Gastroesophageal sphincter (tissue), 4 donors: ENCODE results near the gene TPT1. TPM values are rescaled to one million over a fixed set of nuclear protein-coding genes. Genes with fewer than 3 reads are reported as not detected.

ENCODE experiments used
- ATAC-seq: fragments of 150-250 bp; one replicate; pipeline ENCODE4 v1.9.1; 2016; ENCODE audit warnings: mild to moderate bottlenecking, moderate library complexity
- H3K27ac ChIP-seq, 4 donors: fragments of 200-600 bp; sonication (generic) in 3 of 4; 1 replicate in 3 of 4; 2 replicates in 1 of 4; pipeline ENCODE4 v1.5.1; 2016 to 2019
- H3K27me3 ChIP-seq: fragments of 200-600 bp; sonication (generic); one replicate; pipeline ENCODE4 v1.5.1; 2019
- H3K36me3 ChIP-seq, 2 donors: fragments of 200-600 bp; sonication (generic); one replicate each; pipeline ENCODE4 v1.5.1; 2019; ENCODE audit warnings: control low read depth in 1 of 2
- H3K4me1 ChIP-seq, 3 donors: fragments of 200-600 bp; sonication (generic); 1 replicate in 2 of 3; 2 replicates in 1 of 3; pipeline ENCODE4 v1.5.1; 2016 to 2019; ENCODE audit warnings: control low read depth in 2 of 3
- H3K4me3 ChIP-seq, 2 donors: fragments of 200-600 bp; sonication (generic); one replicate each; pipeline ENCODE4 v1.5.1; 2019; ENCODE audit warnings: mild to moderate bottlenecking in 1 of 2, moderate library complexity in 1 of 2
- H3K9me3 ChIP-seq, 3 donors: fragments of 200-600 bp; sonication (generic); one replicate each; pipeline ENCODE4 v1.5.1; 2017 to 2019; ENCODE audit warnings: control low read depth in 2 of 3
- CTCF ChIP-seq, 4 experiments: fragments of 200-600 bp in 2 of 4; fragments of 450-650 bp in 2 of 4; sonication (generic) in 1 of 4; IDR thresholded peaks; one replicate each; pipeline ENCODE4 v1.5.1; 2017 to 2019; ENCODE audit warnings: antibody characterized with exemption in 4 of 4, mild to moderate bottlenecking in 2 of 4, moderate library complexity in 2 of 4
- EP300 ChIP-seq: sonication (generic); formaldehyde crosslinking; IDR thresholded peaks from one replicate; pipeline ENCODE4 v1.6.1; 2017; ENCODE audit warnings: antibody characterized with exemption, mild to moderate bottlenecking
- POLR2A ChIP-seq, 2 donors: fragments of 450-650 bp; IDR thresholded peaks; one replicate each; pipeline ENCODE4 v1.6.1; 2017; ENCODE audit warnings: antibody characterized with exemption in 2 of 2, mild to moderate bottlenecking in 2 of 2, moderate library complexity in 1 of 2
- POLR2AphosphoS5 ChIP-seq: sonication (generic); formaldehyde crosslinking; IDR thresholded peaks from one replicate; pipeline ENCODE4 v1.6.1; 2017; ENCODE audit warnings: antibody characterized with exemption
- WGBS, 2 donors: methylation state at CpG; one replicate each; pipeline ENCODE4 v1.1.5; 2018; ENCODE audit warnings: low coverage in 1 of 2; 5-methylcytosine and 5-hydroxymethylcytosine counted together
- total RNA-seq, 4 donors: library from RNA; depleted of rRNA; stranded (reverse); fragments of >200 nt; gene quantifications; one replicate each; pipeline ENCODE4 v1.1.0, GENCODE V29; 2016

The TPT1 gene
- total RNA-seq, 4 donors from 2014 or later = 1,925 to 3,753 (median 2,929) TPM

- peak overlapping the region; percentile 87 to 90 for H3K4me3 ChIP-seq
- peak overlapping the region; percentile 97 to 100 (median 100) for H3K27ac ChIP-seq
- no peaks in the 10 kb centered on the region for H3K27me3 ChIP-seq
- H3K9me3 ChIP-seq = no peaks in the 10 kb centered on the region
- H3K4me1 ChIP-seq = peaks cover 10 to 62% (median 29%) of the 10 kb centered on the region in 3 donors
- peak in 3 of 4 experiments; percentile 50 to 82 (median 80) for TF ChIP-seq CTCF (IDR thresholded peaks at IDR 0.05)
- TF ChIP-seq POLR2A (IDR thresholded peaks at IDR 0.05) = peak in 1 of 2 donors; percentile 8
- TF ChIP-seq EP300 = no peak
- TF ChIP-seq POLR2AphosphoS5 = peak; percentile 94
- peaks cover 15 to 61% of the 10 kb centered on the region in 2 donors for H3K36me3 ChIP-seq
- peak; percentile 77 for ATAC-seq
- 0% methylated on average over 1 to 3 of the region's 64 CpGs for WGBS, 2 donors
These were observed 455 bp downstream of the TPT1 start for GRCh38 chr13:45340422-45341033.

GRCh38 chr13:45339867-45340266, 1.1 kb downstream of the TPT1 start:
- peaks cover 15 to 61% of the 10 kb centered on the region in 2 donors for H3K36me3 ChIP-seq

GRCh38 chr13:45339399-45339798, 1.6 kb downstream of the TPT1 start:
- ATAC-seq = no peak
- peaks cover 10 to 73% (median 32%) of the 10 kb centered on the region in 3 donors for H3K4me1 ChIP-seq
- H3K27me3 ChIP-seq = no peaks in the 10 kb centered on the region
- no peaks in the 10 kb centered on the region for H3K9me3 ChIP-seq
- peak overlapping the region in 3 of 4 donors; percentile 100 for H3K27ac ChIP-seq
- peaks cover 15 to 61% of the 10 kb centered on the region in 2 donors for H3K36me3 ChIP-seq
- H3K4me3 ChIP-seq = peak overlapping the region; percentile 87 to 90
- no peak for TF ChIP-seq CTCF (IDR thresholded peaks at IDR 0.05)

More at GRCh38 chr13:45339867-45340266, 1.1 kb downstream of the TPT1 start:
- H3K9me3 ChIP-seq = no peaks in the 10 kb centered on the region
- peak overlapping the region; percentile 97 to 100 (median 100) for H3K27ac ChIP-seq
- TF ChIP-seq POLR2AphosphoS5 (no peak), CTCF (IDR thresholded peaks at IDR 0.05) (no peak), EP300 (no peak), POLR2A (IDR thresholded peaks at IDR 0.05) (no peak)
- H3K27me3 ChIP-seq = no peaks in the 10 kb centered on the region
- no peak for ATAC-seq
- H3K4me3 ChIP-seq = peak overlapping the region; percentile 87 to 90
- peaks cover 10 to 69% (median 29%) of the 10 kb centered on the region in 3 donors for H3K4me1 ChIP-seq
- WGBS, 2 donors = 6 to 12% methylated on average over 5 to 11 of the region's 11 CpGs

DNA sequence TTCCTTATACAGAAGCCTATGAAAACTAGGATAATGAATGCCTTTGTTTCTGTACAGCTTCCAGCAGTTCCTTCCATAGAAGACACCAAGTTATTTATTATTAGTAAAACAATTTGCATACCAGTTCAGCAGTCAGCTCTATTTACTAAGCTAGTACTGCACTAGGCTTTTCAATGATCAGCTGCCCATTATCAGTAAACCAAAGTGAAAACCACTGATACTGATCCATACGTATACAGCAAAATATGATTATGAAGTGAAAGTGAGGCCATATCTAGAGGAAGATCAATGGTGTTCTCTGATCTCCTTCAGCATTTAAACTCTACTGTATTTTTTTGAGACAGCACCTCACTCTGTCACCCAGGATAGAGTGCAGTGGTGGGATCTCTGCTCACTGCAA, 3.2 kb downstream of the TPT1 start:
- ATAC-seq = no peak
- Histone ChIP-seq H3K27ac (peak overlapping the region in 2 of 4 donors; percentile 16 to 35), H3K4me1 (peaks cover 10 to 79% (median 34%) of the 10 kb centered on the region in 3 donors), H3K9me3 (no peaks in the 10 kb centered on the region), H3K36me3 (peaks cover 15 to 67% of the 10 kb centered on the region in 2 donors), H3K27me3 (no peaks in the 10 kb centered on the region), H3K4me3 (peak overlapping the region in 1 of 2 donors; percentile 87)
- TF ChIP-seq CTCF (IDR thresholded peaks at IDR 0.05) (no peak), POLR2AphosphoS5 (no peak)
- 38 to 47% methylated on average over 1 of the region's 1 CpG for WGBS, 2 donors

- peak overlapping the region in 1 of 4 donors; percentile 35 for H3K27ac ChIP-seq
- no peaks in the 10 kb centered on the region for H3K9me3 ChIP-seq
- H3K36me3 ChIP-seq = peaks cover 15 to 67% of the 10 kb centered on the region in 2 donors
- WGBS, 2 donors = 73 to 81% methylated on average over 2 to 3 of the region's 3 CpGs
- no peak overlapping the region for H3K4me3 ChIP-seq
- H3K4me1 ChIP-seq = peaks cover 10 to 79% (median 35%) of the 10 kb centered on the region in 3 donors
- TF ChIP-seq CTCF (IDR thresholded peaks at IDR 0.05) = no peak
- no peak for ATAC-seq
- H3K27me3 ChIP-seq = no peaks in the 10 kb centered on the region
These were observed 3.6 kb downstream of the TPT1 start for GRCh38 chr13:45337395-45337794.
